ENCODE results near the gene UBTD2.
"Not testable (repeated sequence)": the region's sequence is repeated elsewhere in the genome, so short reads cannot be mapped to it uniquely, and the experiment has no call there.

Gene UBTD2

GRCh38 chr5:172200476-172200875, 83.1 kb downstream of the UBTD2 start:
- no peak for DNase-seq (ENCODE audit: low read depth in 2 of 2)
- TF ChIP-seq CTCF (IDR thresholded peaks at IDR 0.05; ENCODE audit: low read depth, low read length): no peak
- no peak overlapping the region for H3K4me3 ChIP-seq (replicated peaks in 1 of 2; ENCODE audit: low read depth in 2 of 2, low read length in 2 of 2)

GRCh38 chr5:172199446-172199845, 84.1 kb downstream of the UBTD2 start:
- H3K4me3 ChIP-seq (replicated peaks in 1 of 2; ENCODE audit: low read depth in 2 of 2, low read length in 2 of 2): no peak overlapping the region
- DNase-seq (ENCODE audit: low read depth in 2 of 2): no peak
- no peak for TF ChIP-seq CTCF (IDR thresholded peaks at IDR 0.05; ENCODE audit: low read depth, low read length)

GRCh38 chr5:172197775-172198174, 85.8 kb downstream of the UBTD2 start:
- not testable (repeated sequence) for DNase-seq (ENCODE audit: low read depth in 2 of 2)

GRCh38 chr5:172194985-172195774, 88.4 kb downstream of the UBTD2 start:
- no peak for DNase-seq (ENCODE audit: low read depth in 2 of 2)
- TF ChIP-seq CTCF (IDR thresholded peaks at IDR 0.05; ENCODE audit: low read depth, low read length): no peak
- H3K4me3 ChIP-seq (replicated peaks in 1 of 2; ENCODE audit: low read depth in 2 of 2, low read length in 2 of 2): no peak overlapping the region

More at GRCh38 chr5:172197775-172198174, 85.8 kb downstream of the UBTD2 start:
- not testable (repeated sequence) for H3K4me3 ChIP-seq (replicated peaks in 1 of 2; ENCODE audit: low read depth in 2 of 2, low read length in 2 of 2)

GRCh38 chr5:172193872-172194271, 89.7 kb downstream of the UBTD2 start, which contains the start of gene EFCAB9:
EFCAB9 (plus strand) TSS chr5:172194172; CDS start chr5:172194173, 1 bp downstream.
- no peak for TF ChIP-seq CTCF (IDR thresholded peaks at IDR 0.05; ENCODE audit: low read depth, low read length)
- DNase-seq (ENCODE audit: low read depth in 2 of 2): no peak
- H3K4me3 ChIP-seq (replicated peaks in 1 of 2; ENCODE audit: low read depth in 2 of 2, low read length in 2 of 2): no peak within 1 kb of the TSS

- no peak for DNase-seq (ENCODE audit: low read depth in 2 of 2)
- no peak overlapping the region for H3K4me3 ChIP-seq (replicated peaks in 1 of 2; ENCODE audit: low read depth in 2 of 2, low read length in 2 of 2)
- TF ChIP-seq CTCF (IDR thresholded peaks at IDR 0.05; ENCODE audit: low read depth, low read length): no peak
Measured at GRCh38 chr5:172189693-172190296, 93.8 kb downstream of the UBTD2 start.

GRCh38 chr5:172188893-172189692, 94.5 kb downstream of the UBTD2 start:
- peak overlapping the region in 1 of 2 donors; percentile 97 for H3K4me3 ChIP-seq (replicated peaks in 1 of 2; ENCODE audit: low read depth in 2 of 2, low read length in 2 of 2)
- DNase-seq (ENCODE audit: low read depth in 2 of 2): no peak

More at GRCh38 chr5:172188893-172189692, 94.5 kb downstream of the UBTD2 start:
- no peak for TF ChIP-seq CTCF (IDR thresholded peaks at IDR 0.05; ENCODE audit: low read depth, low read length)

All from cardiac fibroblast (primary cell).